IMR-90 (cell line): Measurements from ENCODE around the gene CNPY1. TPM values are rescaled to one million over a fixed set of nuclear protein-coding genes. Genes with fewer than 3 reads are reported as not detected.

ENCODE experiments used
- ATAC-seq: fragments of 200-7000 bp; cut with Tn5 transposase; 2 replicates; pipeline ENCODE4 v1.9.1; 2020; ENCODE audit warnings: low read depth, mild to moderate bottlenecking, moderate library complexity
- BruUV-seq: library from RNA; stranded (reverse); fragments of 400-500 nt; replicated peaks from 2 replicates; lab custom pipeline; 2021; lab: Mats Ljungman, UMichigan
- CTCF ChIA-PET: fragments of 300-600 bp; formaldehyde crosslinking; extraction: SDS; loops from one replicate; lab custom pipeline; 2021; ENCODE audit warnings: antibody characterized with exemption; lab: Yijun Ruan, JAX
- POLR2A ChIA-PET: fragments of 300-600 bp; sonication (Branson Sonifier 250); formaldehyde crosslinking; loops from one replicate; lab custom pipeline; 2022; ENCODE audit warnings: antibody characterized with exemption; ENCODE audit not compliant: unreplicated experiment; lab: Charles Lee
- DNase-seq: peaks from one replicate; pipeline ENCODE4 v3.0.0; 2013
- H2AFZ ChIP-seq: replicated peaks from 2 replicates; pipeline ENCODE3; 2013; ENCODE audit warnings: low read length, mild to moderate bottlenecking; ENCODE audit not compliant: poor library complexity
- H2AK5ac ChIP-seq: 2 replicates; pipeline ENCODE4 v1.6.1; 2013; ENCODE audit warnings: low read depth, low read length, inconsistent platforms
- H2AK9ac ChIP-seq: replicated peaks from 2 replicates; pipeline ENCODE3; 2013; ENCODE audit warnings: mild to moderate bottlenecking, low read depth, low read length, moderate library complexity; ENCODE audit not compliant: poor library complexity
- H2BK120ac ChIP-seq: 2 replicates; pipeline ENCODE4 v1.6.1; 2013; ENCODE audit warnings: low read depth, low read length, inconsistent platforms
- H2BK15ac ChIP-seq: 3 replicates; pipeline ENCODE4 v1.6.1; 2013; ENCODE audit warnings: low read depth, low read length, inconsistent platforms
- H2BK20ac ChIP-seq: 2 replicates; pipeline ENCODE4 v1.6.1; 2013; ENCODE audit warnings: low read depth, mild to moderate bottlenecking, inconsistent platforms, low read length, moderate library complexity
- H2BK5ac ChIP-seq: 2 replicates; pipeline ENCODE4 v1.6.1; 2013; ENCODE audit warnings: mild to moderate bottlenecking, low read depth, low read length, inconsistent platforms; ENCODE audit not compliant: poor library complexity, severe bottlenecking
- H3K14ac ChIP-seq: replicated peaks from 2 replicates; pipeline ENCODE4 v1.6.1; 2013; ENCODE audit warnings: low read depth, low read length, inconsistent platforms
- H3K18ac ChIP-seq: 2 replicates; pipeline ENCODE4 v1.6.1; 2013; ENCODE audit warnings: low read depth, low read length, control low read depth
- H3K23ac ChIP-seq: 2 replicates; pipeline ENCODE4 v1.6.1; 2013; ENCODE audit warnings: low read depth, low read length, inconsistent platforms
- H3K27ac ChIP-seq: 2 replicates; pipeline ENCODE4 v1.5.1; 2013; ENCODE audit warnings: mild to moderate bottlenecking, control low read depth, low read length; ENCODE audit not compliant: insufficient read depth
- H3K27me3 ChIP-seq: 2 replicates; pipeline ENCODE4 v1.6.1; 2013; ENCODE audit warnings: low read length; ENCODE audit not compliant: control insufficient read depth, insufficient read depth
- H3K36me3 ChIP-seq: 2 replicates; pipeline ENCODE4 v1.6.1; 2013; ENCODE audit warnings: low read length, mixed read lengths; ENCODE audit not compliant: control insufficient read depth, insufficient read depth
- H3K4ac ChIP-seq: 2 replicates; pipeline ENCODE4 v1.6.1; 2013; ENCODE audit warnings: low read depth, low read length, inconsistent platforms
- H3K4me1 ChIP-seq: 2 replicates; pipeline ENCODE4 v1.6.1; 2013; ENCODE audit warnings: low read length, mixed read lengths; ENCODE audit not compliant: control insufficient read depth, insufficient read depth
- H3K4me2 ChIP-seq: 2 replicates; pipeline ENCODE4 v1.6.1; 2013; ENCODE audit warnings: low read depth, mild to moderate bottlenecking, control low read depth, low read length, moderate library complexity
- H3K4me3 ChIP-seq: 2 replicates; pipeline ENCODE4 v1.5.1; 2013; ENCODE audit warnings: low read depth, mild to moderate bottlenecking, control low read depth, low read length, moderate library complexity; ENCODE audit not compliant: insufficient read depth
- H3K56ac ChIP-seq: 2 replicates; pipeline ENCODE4 v1.6.1; 2013; ENCODE audit warnings: low read length, inconsistent platforms; ENCODE audit not compliant: insufficient read depth; ENCODE audit errors: extremely low read depth
- H3K79me1 ChIP-seq, 2 experiments: 2 replicates each; pipeline ENCODE4 v1.6.1; 2013; ENCODE audit warnings: low read length in 2 of 2, inconsistent platforms in 1 of 2, low read depth in 1 of 2
- H3K9ac ChIP-seq: 2 replicates; pipeline ENCODE4 v1.6.1; 2013; ENCODE audit warnings: low read depth, low read length, control low read depth
- H3K9me1 ChIP-seq: 2 replicates; pipeline ENCODE4 v1.6.1; 2013; ENCODE audit warnings: low read length, inconsistent platforms; ENCODE audit not compliant: insufficient read depth
- H3K9me3 ChIP-seq: 2 replicates; pipeline ENCODE4 v1.6.1; 2013; ENCODE audit warnings: low read length; ENCODE audit not compliant: control insufficient read depth, insufficient read depth
- H4K20me1 ChIP-seq: 2 replicates; pipeline ENCODE4 v1.6.1; 2013; ENCODE audit warnings: low read length, inconsistent platforms; ENCODE audit not compliant: insufficient read depth
- H4K5ac ChIP-seq: 2 replicates; pipeline ENCODE4 v1.6.1; 2013; ENCODE audit warnings: mild to moderate bottlenecking, low read depth, low read length, control low read depth
- H4K8ac ChIP-seq, 2 experiments: 2 replicates each; pipeline ENCODE4 v1.6.1; 2013; ENCODE audit warnings: low read depth in 2 of 2, low read length in 2 of 2, control low read depth in 1 of 2, inconsistent platforms in 1 of 2
- H4K91ac ChIP-seq: 2 replicates; pipeline ENCODE4 v1.6.1; 2013; ENCODE audit warnings: low read depth, low read length, inconsistent platforms; ENCODE audit not compliant: insufficient read depth
- BHLHE40 ChIP-seq: fragments of 150-350 bp; IDR thresholded peaks from 2 replicates; pipeline ENCODE4 v1.6.1; 2016; ENCODE audit warnings: mild to moderate bottlenecking, low read depth, low read length
- CEBPB ChIP-seq: IDR thresholded peaks from 2 replicates; pipeline ENCODE4 v1.6.1; 2012; ENCODE audit warnings: low read depth, low read length, improper control_type of control experiment
- CHD1 ChIP-seq: IDR thresholded peaks from 2 replicates; pipeline ENCODE4 v1.6.1; 2012; ENCODE audit warnings: low read depth, low read length, improper control_type of control experiment
- FOS ChIP-seq: fragments of 150-350 bp; IDR thresholded peaks from 2 replicates; pipeline ENCODE4 v1.6.1; 2016; ENCODE audit warnings: low read depth, low read length
- MAFK ChIP-seq: IDR thresholded peaks from 2 replicates; pipeline ENCODE4 v1.6.1; 2012; ENCODE audit warnings: low read depth, low read length, improper control_type of control experiment
- MAZ ChIP-seq: IDR thresholded peaks from 2 replicates; pipeline ENCODE4 v1.6.1; 2012; ENCODE audit warnings: low read depth, mild to moderate bottlenecking, low read length, improper control_type of control experiment, moderate library complexity, borderline replicate concordance
- MXI1 ChIP-seq: IDR thresholded peaks from 2 replicates; pipeline ENCODE4 v1.6.1; 2012; ENCODE audit warnings: low read depth, mild to moderate bottlenecking, low read length, moderate library complexity, borderline replicate concordance
- NFE2L2 ChIP-seq: fragments of 150-350 bp; IDR thresholded peaks from 2 replicates; pipeline ENCODE4 v1.6.1; 2016; ENCODE audit warnings: low read depth, mild to moderate bottlenecking, low read length
- POLR2A ChIP-seq: IDR thresholded peaks from 2 replicates; pipeline ENCODE4 v1.6.1; 2012; ENCODE audit warnings: mild to moderate bottlenecking, low read depth, low read length
- RAD21 ChIP-seq: IDR thresholded peaks from 2 replicates; pipeline ENCODE4 v1.6.1; 2012; ENCODE audit warnings: low read length, improper control_type of control experiment
- RCOR1 ChIP-seq: IDR thresholded peaks from 2 replicates; pipeline ENCODE4 v1.6.1; 2012; ENCODE audit warnings: mild to moderate bottlenecking, low read length, improper control_type of control experiment; ENCODE audit not compliant: insufficient replicate concordance
- SMC3 ChIP-seq: fragments of 150-350 bp; IDR thresholded peaks from 2 replicates; pipeline ENCODE4 v1.6.1; 2016; ENCODE audit warnings: low read depth, mild to moderate bottlenecking, antibody characterized with exemption, low read length, moderate library complexity
- USF2 ChIP-seq: fragments of 150-350 bp; IDR thresholded peaks from 2 replicates; pipeline ENCODE4 v1.6.1; 2017; ENCODE audit warnings: mild to moderate bottlenecking, antibody characterized with exemption, low read length, low read depth
- WGBS, 2 experiments: methylation state at CpG; one replicate each; pipeline versions ENCODE4 v1.1.5 to v1.1.7; 2013; ENCODE audit warnings: missing lambda C conversion rate in 2 of 2; ENCODE audit not compliant: insufficient read length in 1 of 2; ENCODE audit errors: extremely low coverage in 2 of 2; 5-methylcytosine and 5-hydroxymethylcytosine counted together
- dilution Hi-C: fragments of 300-500 bp; cut with HindIII; formaldehyde crosslinking; loops from one replicate; pipeline ENCODE4 v1.14.3; 2018; ENCODE audit warnings: low sequenced_read_pairs; ENCODE audit not compliant: unreplicated experiment
- in situ Hi-C: fragments of 300-500 bp; cut with MboI; formaldehyde crosslinking; loops from 3 replicates; pipeline ENCODE4 v1.14.3; 2019; ENCODE audit warnings: low sequenced_read_pairs, inconsistent platforms, mixed read lengths
- intact Hi-C: fragments of 100-400 bp; cut with micrococcal nuclease; formaldehyde crosslinking; loops from 2 replicates; pipeline ENCODE4 v1.10.0; 2022
- polyA plus RNA-seq, 3 experiments: library from polyadenylated mRNA; depleted of rRNA; stranded (reverse); fragments of >200 nt; gene quantifications; 2 replicates each; pipeline ENCODE4 v1.2.3, GENCODE V29; 2012; ENCODE audit warnings: low replicate concordance in 1 of 3
- total RNA-seq: library from RNA; depleted of rRNA; stranded (reverse); fragments of >200 nt; gene quantifications from 2 replicates; pipeline ENCODE4 v1.2.3, GENCODE V29; 2012
- TF ChIP-seq, protein P1 (sequence below): conservative IDR thresholded peaks from 2 replicates; pipeline ENCODE4 v1.5.1; 2012; ENCODE audit warnings: mild to moderate bottlenecking, low read depth, low read length, improper control_type of control experiment
- TF ChIP-seq, protein P2 (sequence below): fragments of 150-350 bp; IDR thresholded peaks from 2 replicates; pipeline ENCODE4 v1.6.1; 2016; ENCODE audit warnings: low read depth, mild to moderate bottlenecking, low read length, moderate library complexity, borderline replicate concordance

The CNPY1 gene
- total and polyA plus RNA-seq, 2 of the 4 experiments (the other 2 are of a cell fraction) = not detected

- peaks cover 2% of the 10 kb centered on the region; the same call in 1 of the 2 replicates for H3K27me3 ChIP-seq
- no peak overlapping the region for H2BK20ac ChIP-seq
- no peaks in the 10 kb centered on the region; the same call in 1 of the 2 replicates for H4K20me1 ChIP-seq
- H3K14ac ChIP-seq = no peak overlapping the region
- no peaks in the 10 kb centered on the region for H3K36me3 ChIP-seq
- in situ Hi-C loops = no loop called here
- H3K4me2 ChIP-seq = no peak overlapping the region
- no peak overlapping the region for H3K18ac ChIP-seq
- no peaks in the 10 kb centered on the region for H3K4me1 ChIP-seq
- H2BK15ac ChIP-seq = no peak overlapping the region
- H2BK5ac ChIP-seq = no peak overlapping the region
- ATAC-seq (no peak), DNase-seq (no peak)
- no peak overlapping the region for H2BK120ac ChIP-seq
- no peaks in the 10 kb centered on the region for H3K9me3 ChIP-seq
- no peak overlapping the region for H3K27ac ChIP-seq
- H3K23ac ChIP-seq = no peak overlapping the region
- H2AK5ac ChIP-seq = no peak overlapping the region
- no TSS peak for BruUV-seq
- 17% methylated on average over 3 of the region's 11 CpGs; no CpG with 5 or more reads in 1 of the 2 experiments for WGBS, 2 experiments
- no peak overlapping the region for H4K91ac ChIP-seq
- no peak overlapping the region for H4K5ac ChIP-seq
- no peak overlapping the region for H3K4me3 ChIP-seq
- TF ChIP-seq POLR2A = no peak
- TF ChIP-seq RAD21 = no peak
- TF ChIP-seq, protein P1, sequence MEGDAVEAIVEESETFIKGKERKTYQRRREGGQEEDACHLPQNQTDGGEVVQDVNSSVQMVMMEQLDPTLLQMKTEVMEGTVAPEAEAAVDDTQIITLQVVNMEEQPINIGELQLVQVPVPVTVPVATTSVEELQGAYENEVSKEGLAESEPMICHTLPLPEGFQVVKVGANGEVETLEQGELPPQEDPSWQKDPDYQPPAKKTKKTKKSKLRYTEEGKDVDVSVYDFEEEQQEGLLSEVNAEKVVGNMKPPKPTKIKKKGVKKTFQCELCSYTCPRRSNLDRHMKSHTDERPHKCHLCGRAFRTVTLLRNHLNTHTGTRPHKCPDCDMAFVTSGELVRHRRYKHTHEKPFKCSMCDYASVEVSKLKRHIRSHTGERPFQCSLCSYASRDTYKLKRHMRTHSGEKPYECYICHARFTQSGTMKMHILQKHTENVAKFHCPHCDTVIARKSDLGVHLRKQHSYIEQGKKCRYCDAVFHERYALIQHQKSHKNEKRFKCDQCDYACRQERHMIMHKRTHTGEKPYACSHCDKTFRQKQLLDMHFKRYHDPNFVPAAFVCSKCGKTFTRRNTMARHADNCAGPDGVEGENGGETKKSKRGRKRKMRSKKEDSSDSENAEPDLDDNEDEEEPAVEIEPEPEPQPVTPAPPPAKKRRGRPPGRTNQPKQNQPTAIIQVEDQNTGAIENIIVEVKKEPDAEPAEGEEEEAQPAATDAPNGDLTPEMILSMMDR = no peak
- no peak for TF ChIP-seq FOS
- no peak for TF ChIP-seq MXI1
- TF ChIP-seq USF2 = no peak
- TF ChIP-seq RCOR1 = no peak
- TF ChIP-seq NFE2L2 = no peak
- TF ChIP-seq CEBPB = no peak
- no peak for TF ChIP-seq BHLHE40
- no peak for TF ChIP-seq MAFK
- no peak for TF ChIP-seq MAZ
- no peak for TF ChIP-seq SMC3
- TF ChIP-seq, protein P2, sequence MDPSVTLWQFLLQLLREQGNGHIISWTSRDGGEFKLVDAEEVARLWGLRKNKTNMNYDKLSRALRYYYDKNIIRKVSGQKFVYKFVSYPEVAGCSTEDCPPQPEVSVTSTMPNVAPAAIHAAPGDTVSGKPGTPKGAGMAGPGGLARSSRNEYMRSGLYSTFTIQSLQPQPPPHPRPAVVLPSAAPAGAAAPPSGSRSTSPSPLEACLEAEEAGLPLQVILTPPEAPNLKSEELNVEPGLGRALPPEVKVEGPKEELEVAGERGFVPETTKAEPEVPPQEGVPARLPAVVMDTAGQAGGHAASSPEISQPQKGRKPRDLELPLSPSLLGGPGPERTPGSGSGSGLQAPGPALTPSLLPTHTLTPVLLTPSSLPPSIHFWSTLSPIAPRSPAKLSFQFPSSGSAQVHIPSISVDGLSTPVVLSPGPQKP = no peak
- no peak for TF ChIP-seq CHD1
- H3K9me1 ChIP-seq = no peaks in the 10 kb centered on the region
- no peak overlapping the region for H3K9ac ChIP-seq
- ChIA-PET CTCF (no interaction called here), POLR2A (no interaction called here)
- H2AFZ ChIP-seq = no peak overlapping the region
- no peak overlapping the region for H3K56ac ChIP-seq
- no peaks in the 10 kb centered on the region for H3K79me1 ChIP-seq
- no peak overlapping the region for H2AK9ac ChIP-seq
- intact Hi-C loops = no loop called here
- H4K8ac ChIP-seq = no peak overlapping the region
- no peak overlapping the region for H3K4ac ChIP-seq
- dilution Hi-C loops = no loop called here
Observed at GRCh38 chr7:155581107-155581830, 34.9 kb upstream of the CNPY1 start.
